WTC11 (cell line): ENCODE measurements around the gene SLC9A7. TPM values are rescaled to one million over a fixed set of nuclear protein-coding genes. Genes with fewer than 3 reads are reported as not detected.
A peak's percentile ranks its signal among the peaks of the same experiment; 100 is the strongest.

Experiments used
- ATAC-seq: fragments of 200-7000 bp; cut with Tn5 transposase; 2 replicates; pipeline ENCODE4 v1.10.0; 2021; ENCODE audit warnings: mild to moderate bottlenecking, moderate library complexity
- CTCF ChIA-PET: fragments of 300-600 bp; sonication (Branson Sonifier 250); formaldehyde crosslinking; loops from one replicate; lab custom pipeline; 2021; ENCODE audit warnings: antibody characterized with exemption; lab: Charles Lee
- POLR2A ChIA-PET: fragments of 350-600 bp; sonication (Branson Sonifier 250); formaldehyde crosslinking; loops from one replicate; lab custom pipeline; 2021; ENCODE audit warnings: antibody characterized with exemption; lab: Charles Lee
- DNase-seq: peaks from one replicate; pipeline ENCODE4 v3.0.0; 2021; ENCODE audit warnings: low spot score
- H3K27ac Mint-ChIP-seq: 2 replicates; pipeline ENCODE4 v1.8.0; 2021; ENCODE audit warnings: mixed read lengths
- H3K27me3 Mint-ChIP-seq: 2 replicates; pipeline ENCODE4 v1.8.0; 2021; ENCODE audit warnings: low read depth, mild to moderate bottlenecking, moderate library complexity, mixed read lengths
- H3K36me3 Mint-ChIP-seq: 2 replicates; pipeline ENCODE4 v1.8.0; 2021; ENCODE audit warnings: mixed read lengths
- H3K4me1 Mint-ChIP-seq: 2 replicates; pipeline ENCODE4 v1.8.0; 2022; ENCODE audit warnings: mixed read lengths
- H3K4me3 Mint-ChIP-seq: 2 replicates; pipeline ENCODE4 v1.8.0; 2021; ENCODE audit warnings: mild to moderate bottlenecking, moderate library complexity, mixed read lengths
- H3K9me3 Mint-ChIP-seq: 2 replicates; pipeline ENCODE4 v1.8.0; 2021; ENCODE audit warnings: mixed read lengths
- ATF1 ChIP-seq: sonication (generic); formaldehyde crosslinking; IDR thresholded peaks from 2 replicates; pipeline ENCODE4 v1.8.1; 2023; ENCODE audit warnings: mild to moderate bottlenecking, moderate library complexity, missing genetic modification reagents
- ATF3 ChIP-seq: sonication (generic); formaldehyde crosslinking; conservative IDR thresholded peaks from 2 replicates; pipeline ENCODE4 v1.8.1; 2022; ENCODE audit warnings: mild to moderate bottlenecking, missing genetic modification reagents
- CREB1 ChIP-seq: sonication (generic); formaldehyde crosslinking; IDR thresholded peaks from 2 replicates; pipeline ENCODE4 v1.8.0; 2023; ENCODE audit warnings: mild to moderate bottlenecking, missing genetic modification reagents
- CREM ChIP-seq: sonication (generic); formaldehyde crosslinking; IDR thresholded peaks from 2 replicates; pipeline ENCODE4 v1.8.1; 2022; ENCODE audit warnings: mild to moderate bottlenecking, missing genetic modification reagents, moderate library complexity
- EMX1 ChIP-seq: fragments of 250-450 bp; sonication (Bioruptor Pico); IDR thresholded peaks from 2 replicates; pipeline ENCODE4 v1.8.0; 2021; ENCODE audit warnings: mild to moderate bottlenecking
- ESRRA ChIP-seq: sonication (generic); formaldehyde crosslinking; IDR thresholded peaks from 2 replicates; pipeline ENCODE4 v1.8.1; 2022; ENCODE audit warnings: mild to moderate bottlenecking, missing genetic modification reagents, borderline replicate concordance
- FOXJ3 ChIP-seq: sonication (generic); formaldehyde crosslinking; IDR thresholded peaks from 2 replicates; pipeline ENCODE4 v1.9.0; 2021; ENCODE audit warnings: missing genetic modification reagents, mild to moderate bottlenecking, borderline replicate concordance
- IRF2 ChIP-seq: sonication (generic); formaldehyde crosslinking; IDR thresholded peaks from 2 replicates; pipeline ENCODE4 v1.8.0; 2022; ENCODE audit warnings: low read depth, missing genetic modification reagents, borderline replicate concordance
- JUN ChIP-seq: sonication (generic); formaldehyde crosslinking; IDR thresholded peaks from 2 replicates; pipeline ENCODE4 v1.8.0; 2023; ENCODE audit warnings: mild to moderate bottlenecking, missing genetic modification reagents
- MLX ChIP-seq: sonication (generic); formaldehyde crosslinking; IDR thresholded peaks from 2 replicates; pipeline ENCODE4 v1.8.1; 2023; ENCODE audit warnings: mild to moderate bottlenecking, missing genetic modification reagents, moderate library complexity
- NFE2L1 ChIP-seq: sonication (generic); formaldehyde crosslinking; IDR thresholded peaks from 2 replicates; pipeline ENCODE4 v1.8.1; 2023; ENCODE audit warnings: missing genetic modification reagents
- SMAD4 ChIP-seq: sonication (generic); formaldehyde crosslinking; IDR thresholded peaks from 2 replicates; pipeline ENCODE4 v1.8.0; 2022; ENCODE audit warnings: mild to moderate bottlenecking, missing genetic modification reagents
- SOX15 ChIP-seq: fragments of 250-450 bp; sonication (Bioruptor Pico); IDR thresholded peaks from 2 replicates; pipeline ENCODE4 v1.9.0; 2021; ENCODE audit warnings: mild to moderate bottlenecking
- STAT6 ChIP-seq: sonication (generic); formaldehyde crosslinking; conservative IDR thresholded peaks from 2 replicates; pipeline ENCODE4 v1.8.1; 2023; ENCODE audit warnings: mild to moderate bottlenecking, low read depth, missing genetic modification reagents, moderate library complexity
- TP53 ChIP-seq: sonication (generic); formaldehyde crosslinking; IDR thresholded peaks from 2 replicates; pipeline ENCODE4 v1.8.1; 2023; ENCODE audit warnings: mild to moderate bottlenecking, missing genetic modification reagents
- ZMAT4 ChIP-seq: fragments of 250-450 bp; sonication (Bioruptor Pico); IDR thresholded peaks from 2 replicates; pipeline ENCODE4 v1.9.0; 2021; ENCODE audit warnings: mild to moderate bottlenecking
- ZNF219 ChIP-seq: sonication (generic); formaldehyde crosslinking; IDR thresholded peaks from 2 replicates; pipeline ENCODE4 v1.8.0; 2023; ENCODE audit warnings: missing genetic modification reagents, mild to moderate bottlenecking, borderline replicate concordance
- ZNF263 ChIP-seq: sonication (generic); formaldehyde crosslinking; IDR thresholded peaks from 2 replicates; pipeline ENCODE4 v1.8.1; 2022; ENCODE audit warnings: low read depth, mild to moderate bottlenecking, moderate library complexity, missing genetic modification reagents
- ZNF512 ChIP-seq: sonication (generic); formaldehyde crosslinking; IDR thresholded peaks from 2 replicates; pipeline ENCODE4 v1.8.1; 2022; ENCODE audit warnings: missing genetic modification reagents, borderline replicate concordance
- ZNF671 ChIP-seq: fragments of 250-450 bp; sonication (Bioruptor Pico); IDR thresholded peaks from 2 replicates; pipeline ENCODE4 v1.8.0; 2021; ENCODE audit warnings: mild to moderate bottlenecking
- ZSCAN18 ChIP-seq: fragments of 250-450 bp; sonication (Bioruptor Pico); IDR thresholded peaks from 2 replicates; pipeline ENCODE4 v2.1.2; 2022; ENCODE audit warnings: mild to moderate bottlenecking, moderate library complexity
- total RNA-seq: library from RNA; stranded (reverse); gene quantifications from 3 replicates; pipeline ENCODE4 v1.2.3, GENCODE V29; 2021

Gene SLC9A7
- total RNA-seq, 1 experiment from 2014 or later = 18.0 TPM

- Mint-ChIP-seq H3K4me3 (no peak overlapping the region), H3K9me3 (no peaks in the 10 kb centered on the region)
Observed at GRCh38 chrX:46673620-46674359, 85.1 kb downstream of the SLC9A7 start.

GRCh38 chrX:46670316-46670715 is 88.6 kb downstream of the SLC9A7 start:
- CTCF ChIA-PET = interaction anchor here (1.1 kb wide), 1 partner anchor 21 kb away, joined by 5 read pairs; no protein-coding TSS in a partner anchor
- ATAC-seq (no peak), DNase-seq (no peak)
- Mint-ChIP-seq H3K27me3 (no peaks in the 10 kb centered on the region), H3K27ac (no peak overlapping the region), H3K36me3 (peaks cover 27% of the 10 kb centered on the region), H3K9me3 (no peaks in the 10 kb centered on the region), H3K4me1 (no peaks in the 10 kb centered on the region), H3K4me3 (no peak overlapping the region)
- POLR2A ChIA-PET = no interaction called here
- TF ChIP-seq ZNF263 (CRISPR knock-in tag) (no peak), EMX1 (CRISPR knock-in tag) (no peak), ZNF219 (no peak), SOX15 (CRISPR knock-in tag) (no peak), TP53 (CRISPR knock-in tag) (no peak), ZNF512 (CRISPR knock-in tag) (no peak), ESRRA (CRISPR knock-in tag) (no peak), ZNF671 (CRISPR knock-in tag) (no peak), FOXJ3 (CRISPR knock-in tag) (no peak), ZMAT4 (CRISPR knock-in tag) (no peak), SMAD4 (CRISPR knock-in tag) (no peak), NFE2L1 (CRISPR knock-in tag) (no peak)

More at GRCh38 chrX:46673620-46674359, 85.1 kb downstream of the SLC9A7 start:
- H3K4me1 Mint-ChIP-seq = peaks cover 5% of the 10 kb centered on the region
- 0 out of 2 replicates have a peak overlapping the region, but pooled peaks have one; percentile 36 for H3K27ac Mint-ChIP-seq
- no peaks in the 10 kb centered on the region for H3K27me3 Mint-ChIP-seq
- POLR2A ChIA-PET = no interaction called here
- no peak for DNase-seq
- CTCF ChIA-PET = no interaction called here
- TF ChIP-seq ATF1 (CRISPR knock-in tag) (no peak), ZSCAN18 (CRISPR knock-in tag) (no peak), ZNF512 (CRISPR knock-in tag) (no peak), CREB1 (CRISPR knock-in tag) (no peak), JUN (CRISPR knock-in tag) (no peak), ATF3 (no peak), CREM (CRISPR knock-in tag) (no peak), STAT6 (CRISPR knock-in tag) (no peak), MLX (CRISPR knock-in tag) (no peak), SOX15 (CRISPR knock-in tag) (no peak), IRF2 (CRISPR knock-in tag) (no peak)
- no peak for ATAC-seq
- H3K36me3 Mint-ChIP-seq = peaks cover 23% of the 10 kb centered on the region
